H9 (cell line): ENCODE data around the gene SLC35E4. TPM values are rescaled to one million over a fixed set of nuclear protein-coding genes. Genes with fewer than 3 reads are reported as not detected.

Experiments used
- DNase-seq: peaks from one replicate; pipeline ENCODE4 v3.0.0-alpha.2; 2017
- H2AFZ ChIP-seq: one replicate; pipeline ENCODE4 v1.6.1; 2013; ENCODE audit warnings: mild to moderate bottlenecking, low read length, control low read depth, moderate library complexity
- H2AK5ac ChIP-seq: 2 replicates; pipeline ENCODE4 v1.6.1; 2013; ENCODE audit warnings: low read length, control low read depth, mixed read lengths; ENCODE audit not compliant: insufficient read length
- H2BK120ac ChIP-seq: one replicate; pipeline ENCODE4 v1.6.1; 2013; ENCODE audit warnings: low read depth, mild to moderate bottlenecking, low read length, control low read depth, inconsistent platforms; ENCODE audit not compliant: poor library complexity, severe bottlenecking
- H2BK12ac ChIP-seq: 2 replicates; pipeline ENCODE4 v1.6.1; 2013; ENCODE audit warnings: low read length, control low read depth, mixed read lengths, low read depth; ENCODE audit not compliant: insufficient read length
- H2BK15ac ChIP-seq: 2 replicates; pipeline ENCODE4 v1.6.1; 2013; ENCODE audit warnings: low read depth, low read length, control low read depth
- H2BK20ac ChIP-seq: one replicate; pipeline ENCODE4 v1.6.1; 2013; ENCODE audit warnings: low read depth, mild to moderate bottlenecking, low read length, control low read depth, inconsistent platforms; ENCODE audit not compliant: poor library complexity, severe bottlenecking
- H2BK5ac ChIP-seq: 2 replicates; pipeline ENCODE4 v1.6.1; 2013; ENCODE audit warnings: low read length, control low read depth, mixed read lengths; ENCODE audit not compliant: insufficient read length
- H3K14ac ChIP-seq: 2 replicates; pipeline ENCODE4 v1.6.1; 2013; ENCODE audit warnings: low read length, control low read depth; ENCODE audit not compliant: insufficient read depth
- H3K18ac ChIP-seq: 2 replicates; pipeline ENCODE4 v1.6.1; 2013; ENCODE audit warnings: low read depth, mild to moderate bottlenecking, mixed read lengths, low read length, control low read depth; ENCODE audit not compliant: insufficient read length
- H3K23ac ChIP-seq: 2 replicates; pipeline ENCODE4 v1.6.1; 2013; ENCODE audit warnings: low read length, control low read depth, mixed read lengths, low read depth; ENCODE audit not compliant: insufficient read length
- H3K23me2 ChIP-seq: 2 replicates; pipeline ENCODE4 v1.6.1; 2013; ENCODE audit warnings: low read depth, mild to moderate bottlenecking, mixed read lengths, low read length, control low read depth; ENCODE audit not compliant: insufficient read length, poor library complexity, severe bottlenecking
- H3K27ac ChIP-seq: 2 replicates; pipeline ENCODE4 v1.5.1; 2013; ENCODE audit warnings: low read length, control low read depth, mixed read lengths, low read depth; ENCODE audit not compliant: insufficient read length
- H3K27me3 ChIP-seq: 2 replicates; pipeline ENCODE4 v1.6.1; 2013; ENCODE audit warnings: low read length, control low read depth, inconsistent platforms; ENCODE audit not compliant: insufficient read depth
- H3K4ac ChIP-seq: 2 replicates; pipeline ENCODE4 v1.6.1; 2013; ENCODE audit warnings: low read depth, mild to moderate bottlenecking, control low read depth, inconsistent platforms, low read length, moderate library complexity
- H3K4me1 ChIP-seq: 2 replicates; pipeline ENCODE4 v1.6.1; 2013; ENCODE audit warnings: low read length, control low read depth, inconsistent platforms; ENCODE audit not compliant: insufficient read depth
- H3K4me2 ChIP-seq: 2 replicates; pipeline ENCODE4 v1.6.1; 2013; ENCODE audit warnings: low read length, control low read depth, mixed read lengths; ENCODE audit not compliant: insufficient read length, insufficient read depth
- H3K56ac ChIP-seq: 2 replicates; pipeline ENCODE4 v1.6.1; 2013; ENCODE audit warnings: low read depth, mild to moderate bottlenecking, mixed read lengths, low read length, control low read depth; ENCODE audit not compliant: insufficient read length
- H3K79me1 ChIP-seq: 2 replicates; pipeline ENCODE4 v1.6.1; 2013; ENCODE audit warnings: low read depth, mild to moderate bottlenecking, moderate library complexity, low read length, control low read depth, inconsistent platforms; ENCODE audit not compliant: insufficient read depth, poor library complexity, severe bottlenecking
- H3K79me2 ChIP-seq: 2 replicates; pipeline ENCODE4 v1.6.1; 2013; ENCODE audit warnings: low read length, control low read depth, inconsistent platforms; ENCODE audit not compliant: insufficient read depth
- H3K9ac ChIP-seq: 2 replicates; pipeline ENCODE4 v1.6.1; 2013; ENCODE audit warnings: low read length, control low read depth, mixed read lengths; ENCODE audit not compliant: insufficient read length; ENCODE audit errors: extremely low read depth
- H3K9me3 ChIP-seq: one replicate; pipeline ENCODE4 v1.6.1; 2013; ENCODE audit warnings: low read depth, low read length, inconsistent platforms; ENCODE audit not compliant: control insufficient read depth
- H3T11ph ChIP-seq: one replicate; pipeline ENCODE4 v1.6.1; 2013; ENCODE audit warnings: mild to moderate bottlenecking, low read length, control low read depth, inconsistent platforms
- H4K20me1 ChIP-seq: one replicate; pipeline ENCODE4 v1.6.1; 2013; ENCODE audit not compliant: control insufficient read depth, insufficient read length, insufficient read depth
- H4K5ac ChIP-seq: 2 replicates; pipeline ENCODE4 v1.6.1; 2013; ENCODE audit warnings: low read depth, mild to moderate bottlenecking, mixed read lengths, low read length, control low read depth; ENCODE audit not compliant: insufficient read length
- H4K8ac ChIP-seq: replicated peaks from 2 replicates; pipeline ENCODE4 v1.6.1; 2013; ENCODE audit warnings: low read length, control low read depth, mixed read lengths, low read depth; ENCODE audit not compliant: insufficient read length
- H4K91ac ChIP-seq: 2 replicates; pipeline ENCODE4 v1.6.1; 2013; ENCODE audit warnings: low read depth, mild to moderate bottlenecking, moderate library complexity, mixed read lengths, low read length, control low read depth; ENCODE audit not compliant: insufficient read length
- H3K27ac Mint-ChIP-seq, 3 experiments: 2 replicates in 2 of 3; 3 replicates in 1 of 3; pipeline ENCODE4 v1.8.0; 2020 to 2021; ENCODE audit warnings: mixed read lengths in 3 of 3, mild to moderate bottlenecking in 1 of 3, moderate library complexity in 1 of 3
- H3K27me3 Mint-ChIP-seq: 2 replicates; pipeline ENCODE4 v1.8.0; 2021; ENCODE audit warnings: low read depth, mild to moderate bottlenecking, moderate library complexity, mixed read lengths
- H3K36me3 Mint-ChIP-seq, 3 experiments: 2 replicates in 2 of 3; 3 replicates in 1 of 3; pipeline ENCODE4 v1.8.0; 2020 to 2021; ENCODE audit warnings: low read depth in 3 of 3, mixed read lengths in 3 of 3; ENCODE audit not compliant: insufficient read depth in 1 of 3
- H3K4me1 Mint-ChIP-seq, 2 experiments: 2 replicates each; pipeline ENCODE4 v1.8.0; 2020; ENCODE audit warnings: mixed read lengths in 2 of 2
- H3K4me3 Mint-ChIP-seq, 2 experiments: 2 replicates in 1 of 2; 3 replicates in 1 of 2; pipeline ENCODE4 v1.8.0; 2020 to 2021; ENCODE audit warnings: mild to moderate bottlenecking in 2 of 2, mixed read lengths in 2 of 2, moderate library complexity in 1 of 2
- H3K9me3 Mint-ChIP-seq, 2 experiments: 2 replicates in 1 of 2; 3 replicates in 1 of 2; pipeline ENCODE4 v1.8.0; 2020; ENCODE audit warnings: mild to moderate bottlenecking in 2 of 2, mixed read lengths in 2 of 2, moderate library complexity in 1 of 2
- WGBS: extraction: QIAGEN DNeasy Blood & Tissue Kit; methylation state at CpG from one replicate; pipeline ENCODE4 v1.1.7; 2013; ENCODE audit warnings: missing lambda C conversion rate, low lambda C conversion rate, mixed read lengths; ENCODE audit not compliant: insufficient read length; ENCODE audit errors: extremely low coverage; 5-methylcytosine and 5-hydroxymethylcytosine counted together
- total RNA-seq: library from RNA; stranded (reverse); gene quantifications from 2 replicates; pipeline ENCODE4 v1.2.1, GENCODE V29; 2021
- TF ChIP-seq, protein P1 (sequence below): fragments of 200-600 bp; sonication (generic); conservative IDR thresholded peaks from 3 replicates; pipeline ENCODE4 v1.8.0; 2021; ENCODE audit warnings: antibody characterized with exemption, mild to moderate bottlenecking

Gene SLC35E4
- total RNA-seq, 1 experiment from 2014 or later = 3.7 TPM

DNA sequence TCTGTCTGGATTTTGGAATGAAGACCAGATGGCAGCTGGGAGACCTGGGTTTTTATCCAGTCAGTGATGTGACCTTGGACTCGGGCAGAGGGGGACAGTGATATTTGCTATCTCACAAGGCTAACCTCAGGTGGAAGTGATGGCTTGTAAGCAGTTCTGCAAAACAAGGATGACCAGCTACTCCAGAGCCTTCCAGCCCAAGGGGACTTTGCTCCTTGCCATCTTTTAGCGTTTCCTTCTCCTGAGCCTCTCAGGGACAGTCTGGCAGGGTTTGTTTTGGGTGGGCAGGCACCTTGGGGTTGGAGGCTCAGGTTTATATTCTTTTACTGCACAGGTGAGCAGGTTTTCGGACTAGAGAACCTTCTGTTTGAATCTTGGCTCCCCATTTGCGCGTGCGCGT lies 49.6 kb downstream of the SLC35E4 start:
- no peak overlapping the region for H3K56ac ChIP-seq
- H3K27ac Mint-ChIP-seq = no peak overlapping the region
- H3K27ac ChIP-seq = no peak overlapping the region
- H3K18ac ChIP-seq = no peak overlapping the region
- no peaks in the 10 kb centered on the region for H3K36me3 Mint-ChIP-seq
- peaks cover 9% of the 10 kb centered on the region for H3K4me1 ChIP-seq
- no peaks in the 10 kb centered on the region for H3K79me1 ChIP-seq
- H2BK120ac ChIP-seq = no peak overlapping the region
- no peak for DNase-seq
- no peak overlapping the region for H2BK5ac ChIP-seq
- H3K4me2 ChIP-seq = no peak overlapping the region
- no peaks in the 10 kb centered on the region for H4K20me1 ChIP-seq
- no peak overlapping the region for H4K5ac ChIP-seq
- H3K23ac ChIP-seq = no peak overlapping the region
- H3K4ac ChIP-seq = no peak overlapping the region
- no peak overlapping the region for H3K14ac ChIP-seq
- no peak overlapping the region for H2BK15ac ChIP-seq
- H3K23me2 ChIP-seq = no peaks in the 10 kb centered on the region
- H2BK12ac ChIP-seq = no peak overlapping the region
- no peak overlapping the region for H3K9ac ChIP-seq
- peaks cover 2% of the 10 kb centered on the region; the same call in 1 of the 2 replicates for H3K27me3 Mint-ChIP-seq
- WGBS = no CpG with 5 or more reads among the region's 7 CpGs
- no peak overlapping the region for H3T11ph ChIP-seq
- no peak overlapping the region for H2AFZ ChIP-seq
- H3K79me2 ChIP-seq = no peaks in the 10 kb centered on the region
- no peaks in the 10 kb centered on the region for H3K9me3 ChIP-seq
- no peaks in the 10 kb centered on the region for H3K27me3 ChIP-seq
- H3K9me3 Mint-ChIP-seq = no peaks in the 10 kb centered on the region
- no peak overlapping the region for H2AK5ac ChIP-seq
- TF ChIP-seq, protein P1, sequence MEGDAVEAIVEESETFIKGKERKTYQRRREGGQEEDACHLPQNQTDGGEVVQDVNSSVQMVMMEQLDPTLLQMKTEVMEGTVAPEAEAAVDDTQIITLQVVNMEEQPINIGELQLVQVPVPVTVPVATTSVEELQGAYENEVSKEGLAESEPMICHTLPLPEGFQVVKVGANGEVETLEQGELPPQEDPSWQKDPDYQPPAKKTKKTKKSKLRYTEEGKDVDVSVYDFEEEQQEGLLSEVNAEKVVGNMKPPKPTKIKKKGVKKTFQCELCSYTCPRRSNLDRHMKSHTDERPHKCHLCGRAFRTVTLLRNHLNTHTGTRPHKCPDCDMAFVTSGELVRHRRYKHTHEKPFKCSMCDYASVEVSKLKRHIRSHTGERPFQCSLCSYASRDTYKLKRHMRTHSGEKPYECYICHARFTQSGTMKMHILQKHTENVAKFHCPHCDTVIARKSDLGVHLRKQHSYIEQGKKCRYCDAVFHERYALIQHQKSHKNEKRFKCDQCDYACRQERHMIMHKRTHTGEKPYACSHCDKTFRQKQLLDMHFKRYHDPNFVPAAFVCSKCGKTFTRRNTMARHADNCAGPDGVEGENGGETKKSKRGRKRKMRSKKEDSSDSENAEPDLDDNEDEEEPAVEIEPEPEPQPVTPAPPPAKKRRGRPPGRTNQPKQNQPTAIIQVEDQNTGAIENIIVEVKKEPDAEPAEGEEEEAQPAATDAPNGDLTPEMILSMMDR = no peak
- no peak overlapping the region for H2BK20ac ChIP-seq
- no peak overlapping the region for H4K8ac ChIP-seq
- H3K4me1 Mint-ChIP-seq = peaks cover 14 to 18% of the 10 kb centered on the region in 2 experiments
- no peak overlapping the region for H4K91ac ChIP-seq
- no peak overlapping the region for H3K4me3 Mint-ChIP-seq
